ENCODE data around the gene NISCH. TPM values are rescaled to one million over a fixed set of nuclear protein-coding genes. Genes with fewer than 3 reads are reported as not detected.

The NISCH gene
- total and polyA plus RNA-seq, 2 of the 8 experiments (the other 6 are each of a cell fraction or from before 2014, with no cell fraction given) = 71.2 to 71.9 TPM

GRCh38 chr3:52456800-52457183 lies 1.4 kb downstream of the NISCH start:
- H2BK120ac ChIP-seq (replicated peaks; ENCODE audit: low read depth, low read length) = no peak overlapping the region
- H2AK5ac ChIP-seq (ENCODE audit: low read depth, low read length) = peak overlapping the region; percentile 54; the same call in 1 of the 2 replicates
- H4K91ac ChIP-seq (replicated peaks; ENCODE audit: insufficient read length, low read length) = no peak overlapping the region
- peaks cover 8% of the 10 kb centered on the region for H3K23me2 ChIP-seq (ENCODE audit: low read depth, low read length)
- H3K36me3 ChIP-seq (ENCODE audit: control insufficient read depth in 2 of 4, insufficient read depth in 4 of 4, low read length in 3 of 4) = peaks cover 12 to 34% (median 19%) of the 10 kb centered on the region in 4 experiments
- peak overlapping the region in 2 of 4 experiments; percentile 77 to 80; a peak in 4 of 7 replicates for H3K9ac ChIP-seq (replicated peaks in 1 of 4; ENCODE audit: extremely low read depth in 1 of 4, low read depth in 3 of 4, low read length in 3 of 4)
- no peaks in the 10 kb centered on the region; the same call in 1 of the 2 replicates for H3K79me1 ChIP-seq (ENCODE audit: low read depth, low read length)
- 84% methylated on average over 5 of the region's 5 CpGs; no CpG with 5 or more reads in 1 of the 2 experiments for WGBS, 2 experiments (ENCODE audit: extremely low coverage in 1 of 2, insufficient coverage in 1 of 2, insufficient read length in 1 of 2, insufficient replicate concordance in 2 of 2, low coverage in 1 of 2, low lambda C conversion rate in 2 of 2, missing lambda C conversion rate in 1 of 2)
- H2BK15ac ChIP-seq (ENCODE audit: low read length) = peak overlapping the region; percentile 9; the same call in 1 of the 2 replicates
- H2BK5ac ChIP-seq (ENCODE audit: low read depth, low read length) = peak overlapping the region; percentile 32; the same call in 1 of the 2 replicates
- H3K79me2 ChIP-seq (ENCODE audit: control insufficient read depth in 1 of 2, insufficient read depth in 2 of 2, low read length in 2 of 2) = peaks cover 0 to 24% of the 10 kb centered on the region in 2 experiments; a peak in 2 of 4 replicates
- H3K27me3 ChIP-seq (replicated peaks in 1 of 4; ENCODE audit: control insufficient read depth in 3 of 4, extremely low read depth in 1 of 4, insufficient read depth in 3 of 4, low read length in 3 of 4) = no peaks in the 10 kb centered on the region
- TF ChIP-seq CBX5 (IDR thresholded peaks at IDR 0.05; ENCODE audit: low read depth, low read length) (no peak), POLR2A (IDR thresholded peaks at IDR 0.05; ENCODE audit: control extremely low read depth in 1 of 2, low read depth in 2 of 2, low read length in 2 of 2) (no peak), PHF8 (conservative IDR thresholded peaks at IDR 0.05; ENCODE audit: low read depth, low read length) (no peak), TBP (IDR thresholded peaks at IDR 0.05; ENCODE audit: low read depth, low read length) (no peak), BACH1 (IDR thresholded peaks at IDR 0.05; ENCODE audit: low read length) (no peak), GTF2F1 (IDR thresholded peaks at IDR 0.05; ENCODE audit: borderline replicate concordance, low read depth, low read length) (no peak), KDM4A (IDR thresholded peaks at IDR 0.05; ENCODE audit: low read depth, low read length, severe bottlenecking) (no peak), YY1 (IDR thresholded peaks at IDR 0.05; ENCODE audit: low read depth, low read length) (no peak), KDM1A (IDR thresholded peaks at IDR 0.05; ENCODE audit: borderline replicate concordance, low read length) (no peak)
- no peak overlapping the region for H3K27ac ChIP-seq (ENCODE audit: low read depth, low read length)
- 0 out of 2 replicates have a peak overlapping the region, but pooled peaks have one; percentile 57 for H4K8ac ChIP-seq (ENCODE audit: extremely low read depth, insufficient read depth, low read length)
- H3K18ac ChIP-seq (ENCODE audit: extremely low read depth, low read length) = peak overlapping the region; percentile 5; the same call in 1 of the 2 replicates
- CTCF ChIA-PET (ENCODE audit: partially characterized antibody) = interaction anchor here (0.8 to 5.9 kb wide), 8 partner anchors 10 to 69 kb away, joined by 3 to 45 read pairs (median 4); partner anchors contain the start of gene SEMA3G
- no peak overlapping the region for H2AFZ ChIP-seq (ENCODE audit: low read length)
- H2BK20ac ChIP-seq (ENCODE audit: low read length) = no peak overlapping the region
- peak overlapping the region; percentile 63 to 98 (median 87) for H3K4me3 ChIP-seq (ENCODE audit: extremely low read depth in 1 of 4, insufficient read depth in 2 of 4, low read depth in 3 of 4, low read length in 4 of 4)
- H2BK12ac ChIP-seq (ENCODE audit: low read depth, low read length) = 0 out of 2 replicates have a peak overlapping the region, but pooled peaks have one; percentile 35
- no peak overlapping the region for H3K23ac ChIP-seq (ENCODE audit: insufficient read length)
- POLR2A ChIA-PET (ENCODE audit: partially characterized antibody) = interaction anchor here (0.9 to 2.5 kb wide), 11 partner anchors 9 to 249 kb away, joined by 3 to 7 read pairs (median 3); partner anchors contain the start of genes GLT8D1, SPCS1 and UQCC5
- no peak overlapping the region for H4K5ac ChIP-seq (ENCODE audit: insufficient read length, low read depth, low read length)
- H3K56ac ChIP-seq (replicated peaks; ENCODE audit: insufficient read length, low read depth, low read length) = no peak overlapping the region
- peak overlapping the region; percentile 79 to 95 for H3K4me2 ChIP-seq (ENCODE audit: insufficient read depth in 1 of 2, low read depth in 2 of 2, low read length in 2 of 2)
- H3K14ac ChIP-seq (ENCODE audit: insufficient read length) = no peak overlapping the region
- FAIRE-seq (no peak), DNase-seq (ENCODE audit: low read depth in 1 of 2, low spot score in 2 of 2) (no peak)
- peaks cover 0 to 24% (median 8%) of the 10 kb centered on the region in 4 experiments; a peak in 6 of 7 replicates for H3K4me1 ChIP-seq (replicated peaks in 1 of 4; ENCODE audit: control insufficient read depth in 3 of 4, insufficient read depth in 4 of 4, low read length in 3 of 4)
- no peaks in the 10 kb centered on the region for H4K20me1 ChIP-seq (replicated peaks in 1 of 2; ENCODE audit: control insufficient read depth in 1 of 2, insufficient read depth in 2 of 2, low read length in 2 of 2)
- no peak overlapping the region for H3K4ac ChIP-seq (replicated peaks; ENCODE audit: insufficient read length, low read depth, low read length)
- H3K9me3 ChIP-seq (ENCODE audit: insufficient read depth in 2 of 2, low read depth in 1 of 2, low read length in 1 of 2) = no peaks in the 10 kb centered on the region

Measured in H1 (cell line).